ENCODE results near the gene KRTAP10-1. TPM values are rescaled to one million over a fixed set of nuclear protein-coding genes. Genes with fewer than 3 reads are reported as not detected.
"Not testable (repeated sequence)": the region's sequence is repeated elsewhere in the genome, so short reads cannot be mapped to it uniquely, and the experiment has no call there.

KRTAP10-1 gene
- total RNA-seq, 2 experiments from 2014 or later = not detected

DNA sequence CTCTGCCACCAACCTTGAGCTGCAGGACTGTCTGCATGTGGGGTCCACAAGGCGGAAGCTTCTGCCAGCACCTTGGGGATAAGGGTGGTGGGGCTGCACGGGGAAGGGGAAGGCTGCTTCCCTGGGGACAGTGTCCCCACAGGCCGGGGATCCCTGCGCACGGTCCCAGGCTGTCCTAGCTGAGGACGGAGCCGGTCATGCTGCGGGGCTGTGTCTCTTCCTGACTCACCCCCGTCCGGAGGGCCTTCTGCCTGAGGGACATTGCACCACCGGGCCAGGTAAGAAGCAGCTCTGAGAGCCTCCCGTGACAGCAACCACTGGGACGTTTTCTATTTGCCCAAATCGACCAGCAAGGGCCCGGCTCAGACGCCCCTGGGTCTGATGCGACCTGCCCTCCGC lies 29.9 kb downstream of the KRTAP10-1 start:
- H3K9me3 Mint-ChIP-seq (ENCODE audit: low read depth) = no peaks in the 10 kb centered on the region
- intact Hi-C loops (cut with DNase I, micrococcal nuclease) = loop anchor here (1.0 to 10.0 kb wide), 6 partner anchors 232 to 423 kb away; partner anchors contain the start of gene PTTG1IP (in 1 of the 2)
- peak; percentile 19 for ATAC-seq
- H3K27me3 Mint-ChIP-seq = no peaks in the 10 kb centered on the region
- H3K4me1 Mint-ChIP-seq = no peaks in the 10 kb centered on the region
- POLR2A ChIA-PET = no interaction called here
- H3K27ac Mint-ChIP-seq = no peak overlapping the region
- CTCF ChIA-PET = interaction anchor here (0.7 to 4.0 kb wide), 9 partner anchors 221 to 290 kb away, joined by 3 to 26 read pairs (median 4); no protein-coding TSS in a partner anchor
- no peaks in the 10 kb centered on the region for H3K36me3 Mint-ChIP-seq (ENCODE audit: low read depth)
- H3K4me3 Mint-ChIP-seq = no peak overlapping the region
- no peak for DNase-seq

DNA sequence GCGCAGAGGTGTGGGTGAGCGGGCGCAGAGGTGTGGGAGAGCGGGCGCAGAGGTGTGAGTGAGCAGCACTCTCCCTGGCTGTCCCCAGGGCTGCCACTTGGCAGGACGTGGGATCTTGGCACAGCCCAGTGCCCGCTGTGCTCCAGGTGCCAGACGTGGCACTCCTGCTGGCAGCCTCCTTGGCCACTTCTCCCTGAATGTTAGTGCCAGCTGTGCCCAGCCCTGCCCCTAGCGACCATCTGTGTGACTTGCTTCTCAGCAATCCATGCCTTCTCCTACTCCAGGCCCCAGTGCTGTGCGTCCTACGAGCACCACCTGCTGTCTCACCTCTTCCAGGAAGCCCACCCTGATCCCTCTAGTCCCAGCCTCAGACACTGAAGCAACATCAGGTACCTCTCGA lies 30.5 kb downstream of the KRTAP10-1 start:
- H3K9me3 Mint-ChIP-seq (ENCODE audit: low read depth) = no peaks in the 10 kb centered on the region
- no peaks in the 10 kb centered on the region for H3K27me3 Mint-ChIP-seq
- intact Hi-C loops (cut with DNase I, micrococcal nuclease) = no loop called here
- ChIA-PET CTCF (interaction anchor here (1.3 to 4.0 kb wide), 3 partner anchors 221 to 288 kb away, joined by 3 to 26 read pairs (median 4); no protein-coding TSS in a partner anchor), POLR2A (no interaction called here)
- H3K4me1 Mint-ChIP-seq = no peaks in the 10 kb centered on the region
- ATAC-seq (no peak), DNase-seq (no peak)
- H3K27ac Mint-ChIP-seq = no peak overlapping the region
- H3K4me3 Mint-ChIP-seq = no peak overlapping the region
- H3K36me3 Mint-ChIP-seq (ENCODE audit: low read depth) = no peaks in the 10 kb centered on the region

DNA sequence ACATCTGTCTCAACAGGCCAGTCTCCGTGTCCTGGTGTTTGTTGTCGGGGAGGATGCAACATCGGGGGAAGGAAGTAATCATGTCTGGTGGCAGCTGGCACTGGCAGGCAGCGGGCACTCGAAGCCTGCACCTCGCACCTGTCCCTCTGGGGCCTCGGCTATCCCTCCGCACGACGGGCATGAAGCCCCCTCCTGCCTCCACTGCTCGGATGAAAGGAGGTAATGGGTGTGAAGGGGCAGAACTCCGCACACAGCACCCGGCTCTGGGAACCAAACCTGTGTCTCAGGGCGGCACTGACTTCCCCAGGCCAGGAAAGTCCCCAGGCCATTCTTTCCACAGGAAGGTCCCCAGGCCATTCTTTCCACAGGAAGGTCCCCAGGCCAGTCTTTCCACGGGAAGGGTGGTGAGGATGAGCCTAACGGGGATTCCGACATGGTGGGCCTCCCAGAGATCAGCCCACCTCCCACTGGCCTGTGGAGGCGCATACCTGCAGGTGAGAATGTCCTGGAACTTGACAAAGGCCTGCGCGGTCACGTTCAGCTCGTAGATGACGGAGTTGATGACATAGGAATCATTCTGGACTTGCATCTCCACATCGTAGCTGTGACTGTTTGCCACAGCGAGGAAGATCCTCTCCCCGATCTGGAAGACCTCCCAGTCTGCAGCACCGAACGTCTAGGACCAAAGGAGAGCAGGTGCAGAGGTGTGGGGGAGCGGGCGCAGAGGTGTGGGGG lies 31.1 kb downstream of the KRTAP10-1 start:
- no peaks in the 10 kb centered on the region for H3K36me3 Mint-ChIP-seq (ENCODE audit: low read depth)
- ChIA-PET CTCF (interaction anchor here (4.0 kb wide), 1 partner anchor 285 kb away, joined by 26 read pairs; no protein-coding TSS in a partner anchor), POLR2A (no interaction called here)
- H3K27me3 Mint-ChIP-seq = no peaks in the 10 kb centered on the region
- H3K4me3 Mint-ChIP-seq = no peak overlapping the region
- ATAC-seq (no peak), DNase-seq (no peak)
- H3K9me3 Mint-ChIP-seq (ENCODE audit: low read depth) = no peaks in the 10 kb centered on the region
- no peak overlapping the region for H3K27ac Mint-ChIP-seq
- no peaks in the 10 kb centered on the region for H3K4me1 Mint-ChIP-seq
- intact Hi-C loops (cut with DNase I, micrococcal nuclease) = no loop called here

- DNase-seq (no peak), ATAC-seq (no peak)
- H3K9me3 Mint-ChIP-seq (ENCODE audit: low read depth) = no peaks in the 10 kb centered on the region
- no peaks in the 10 kb centered on the region for H3K4me1 Mint-ChIP-seq
- H3K27me3 Mint-ChIP-seq = no peaks in the 10 kb centered on the region
- POLR2A ChIA-PET = no interaction called here
- intact Hi-C loops (cut with DNase I, micrococcal nuclease) = no loop called here
- CTCF ChIA-PET = no interaction called here
- no peak overlapping the region for H3K27ac Mint-ChIP-seq
- no peaks in the 10 kb centered on the region for H3K36me3 Mint-ChIP-seq (ENCODE audit: low read depth)
- no peak overlapping the region for H3K4me3 Mint-ChIP-seq
Observed at GRCh38 chr21:44508426-44508710, 31.6 kb downstream of the KRTAP10-1 start.

- Mint-ChIP-seq H3K27me3 (no peaks in the 10 kb centered on the region), H3K4me1 (no peaks in the 10 kb centered on the region), H3K4me3 (no peak overlapping the region), H3K27ac (no peak overlapping the region), H3K36me3 (ENCODE audit: low read depth) (no peaks in the 10 kb centered on the region), H3K9me3 (ENCODE audit: low read depth) (no peaks in the 10 kb centered on the region)
- no peak for ATAC-seq
- ChIA-PET CTCF (interaction anchor here (1.0 kb wide), 1 partner anchor 20 kb away, joined by 3 read pairs; no protein-coding TSS in a partner anchor), POLR2A (no interaction called here)
- intact Hi-C loops (cut with DNase I, micrococcal nuclease) = no loop called here
- no peak for DNase-seq
Observed at GRCh38 chr21:44507673-44508425, 32.1 kb downstream of the KRTAP10-1 start.

DNA sequence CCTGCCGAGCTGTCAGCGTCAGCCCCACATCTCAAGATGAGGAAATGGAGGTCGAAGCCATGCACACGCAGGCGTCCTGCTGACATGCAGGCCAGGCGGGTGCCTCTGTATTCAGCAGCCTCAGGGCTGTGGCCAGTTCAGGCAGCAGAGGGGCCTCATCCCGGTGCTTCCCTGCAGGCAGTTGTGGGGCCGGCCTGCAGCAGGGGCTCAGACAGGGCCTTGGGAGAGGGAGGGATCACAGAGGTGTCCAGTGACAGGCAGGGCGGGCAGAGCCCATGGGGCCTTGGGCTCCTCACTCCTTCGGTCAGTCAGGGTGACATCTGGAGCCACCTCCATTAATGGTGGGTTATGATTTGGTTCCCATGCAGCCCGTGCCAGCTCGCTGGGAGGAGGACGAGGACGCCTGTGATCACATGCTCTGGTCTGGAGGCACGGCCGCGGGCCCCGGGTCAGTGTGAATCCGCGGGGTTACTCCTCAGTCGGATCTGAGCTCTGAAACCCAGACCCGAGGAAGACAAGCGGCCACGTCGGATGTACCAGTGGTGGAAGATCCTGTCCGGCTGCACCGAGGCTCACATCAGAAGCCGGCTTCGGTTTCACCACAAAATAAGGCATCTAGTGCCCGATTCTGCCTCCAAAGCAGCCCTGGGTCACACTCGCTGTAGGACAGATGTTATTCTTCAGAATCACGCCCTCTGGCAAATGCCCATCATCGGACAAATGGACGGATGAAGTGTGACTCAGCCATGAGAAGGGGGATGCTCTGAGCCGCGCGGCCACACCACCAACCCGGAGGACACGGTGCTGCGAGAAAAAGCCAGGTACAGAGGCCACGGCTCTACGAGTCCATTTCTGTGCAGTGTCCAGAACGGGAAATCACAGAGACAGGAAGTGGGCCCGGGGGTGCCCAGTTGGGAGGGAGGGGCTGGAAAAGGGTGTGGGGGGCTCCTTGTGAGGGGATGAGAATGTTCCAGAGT lies 33.4 kb downstream of the KRTAP10-1 start:
- intact Hi-C loops (cut with DNase I, micrococcal nuclease) = no loop called here
- ATAC-seq (no peak), DNase-seq (no peak)
- ChIA-PET POLR2A (no interaction called here), CTCF (interaction anchor here (1.0 kb wide), 1 partner anchor 19 kb away, joined by 3 read pairs; no protein-coding TSS in a partner anchor)
- H3K4me3 Mint-ChIP-seq = no peak overlapping the region
- H3K27me3 Mint-ChIP-seq = no peaks in the 10 kb centered on the region
- H3K4me1 Mint-ChIP-seq = no peaks in the 10 kb centered on the region
- no peaks in the 10 kb centered on the region for H3K36me3 Mint-ChIP-seq (ENCODE audit: low read depth)
- H3K9me3 Mint-ChIP-seq (ENCODE audit: low read depth) = no peaks in the 10 kb centered on the region
- H3K27ac Mint-ChIP-seq = no peak overlapping the region

DNA sequence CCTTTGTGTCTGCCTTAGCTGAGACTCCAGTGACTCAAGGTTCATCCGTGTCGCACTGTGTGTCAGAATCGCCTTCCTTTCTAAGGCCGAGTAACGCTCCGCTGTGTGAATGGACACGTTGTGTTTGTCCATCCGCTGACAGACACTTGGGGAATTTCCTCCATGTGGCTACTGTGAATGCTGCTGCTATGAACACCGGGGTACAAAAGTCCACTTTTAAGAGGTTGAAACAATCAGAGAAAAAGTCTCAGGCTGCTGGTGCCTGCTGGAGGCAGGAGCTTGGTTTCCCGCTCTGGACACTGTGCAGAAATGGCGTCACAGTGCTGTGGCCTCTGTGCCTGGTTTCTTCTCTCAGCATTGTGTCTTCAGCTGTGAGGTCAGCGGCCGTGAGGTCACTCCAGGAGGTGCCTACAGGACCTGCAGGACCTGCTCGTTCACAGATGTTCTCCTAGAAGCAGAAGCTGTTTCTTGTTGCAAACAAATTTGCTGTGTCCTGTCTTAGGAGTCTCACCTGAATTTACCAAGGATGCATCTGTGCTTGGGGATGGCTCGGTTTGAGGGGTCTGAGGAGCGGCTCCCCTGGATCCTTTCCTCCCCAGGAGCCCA lies 34.2 kb downstream of the KRTAP10-1 start:
- Mint-ChIP-seq H3K4me1 (no peaks in the 10 kb centered on the region), H3K36me3 (ENCODE audit: low read depth) (no peaks in the 10 kb centered on the region), H3K4me3 (no peak overlapping the region), H3K27me3 (no peaks in the 10 kb centered on the region), H3K27ac (no peak overlapping the region), H3K9me3 (ENCODE audit: low read depth) (no peaks in the 10 kb centered on the region)
- intact Hi-C loops (cut with DNase I, micrococcal nuclease) = no loop called here
- ChIA-PET POLR2A (no interaction called here), CTCF (no interaction called here)
- no peak for DNase-seq
- ATAC-seq = no peak

GRCh38 chr21:44503901-44504399 lies 36.0 kb downstream of the KRTAP10-1 start:
- Mint-ChIP-seq H3K4me1 (no peaks in the 10 kb centered on the region), H3K27ac (no peak overlapping the region), H3K36me3 (ENCODE audit: low read depth) (no peaks in the 10 kb centered on the region), H3K4me3 (no peak overlapping the region), H3K9me3 (ENCODE audit: low read depth) (no peaks in the 10 kb centered on the region), H3K27me3 (no peaks in the 10 kb centered on the region)
- intact Hi-C loops (cut with DNase I, micrococcal nuclease) = no loop called here
- CTCF ChIA-PET = interaction anchor here (0.7 to 1.2 kb wide), 3 partner anchors 9 to 222 kb away, joined by 3 to 7 read pairs (median 3); no protein-coding TSS in a partner anchor
- ATAC-seq (no peak), DNase-seq (no peak)
- POLR2A ChIA-PET = no interaction called here

DNA sequence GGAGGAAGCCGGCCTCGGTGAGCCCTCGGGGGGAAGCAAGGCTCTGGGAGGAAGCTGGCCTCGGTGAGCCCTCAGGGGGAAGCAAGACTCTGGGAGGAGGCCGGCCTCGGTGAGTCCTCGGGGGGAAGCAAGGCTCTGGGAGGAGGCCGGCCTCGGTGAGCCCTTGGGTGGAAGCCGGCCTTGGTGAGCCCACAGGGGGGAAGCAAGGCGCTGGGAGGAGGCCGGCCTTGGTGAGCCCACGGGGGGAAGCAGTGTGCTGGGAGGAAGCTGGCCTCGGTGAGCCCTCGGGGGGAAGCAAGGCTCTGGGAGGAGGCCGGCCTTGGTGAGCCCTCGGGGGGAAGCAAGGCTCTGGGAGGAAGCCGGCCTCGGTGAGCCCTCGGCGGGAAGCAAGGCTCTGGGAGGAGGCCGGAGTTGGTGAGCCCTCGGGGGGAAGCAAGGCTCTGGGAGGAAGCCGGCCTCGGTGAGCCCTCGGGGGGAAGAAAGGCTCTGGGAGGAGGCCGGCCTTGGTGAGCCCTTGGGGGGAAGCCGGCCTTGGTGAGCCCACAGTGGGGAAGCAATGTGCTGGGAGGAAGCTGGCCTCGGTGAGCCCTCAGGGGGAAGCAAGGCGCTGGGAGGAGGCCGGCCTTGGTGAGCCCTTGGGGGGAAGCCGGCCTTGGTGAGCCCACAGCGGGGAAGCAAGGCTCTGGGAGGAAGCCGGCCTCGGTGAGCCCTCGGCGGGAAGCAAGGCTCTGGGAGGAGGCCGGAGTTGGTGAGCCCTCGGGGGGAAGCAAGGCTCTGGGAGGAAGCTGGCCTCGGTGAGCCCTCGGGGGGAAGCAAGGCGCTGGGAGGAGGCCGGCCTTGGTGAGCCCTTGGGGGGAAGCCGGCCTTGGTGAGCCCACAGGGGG lies 36.7 kb downstream of the KRTAP10-1 start:
- H3K27ac Mint-ChIP-seq; ATAC-seq; H3K36me3 Mint-ChIP-seq (ENCODE audit: low read depth); H3K27me3 Mint-ChIP-seq; H3K4me1 Mint-ChIP-seq; DNase-seq; POLR2A ChIA-PET; intact Hi-C loops (cut with DNase I, micrococcal nuclease); H3K9me3 Mint-ChIP-seq (ENCODE audit: low read depth); H3K4me3 Mint-ChIP-seq: not testable (repeated sequence)
- CTCF ChIA-PET = interaction anchor here (2.1 kb wide), 1 partner anchor 290 kb away, joined by 7 read pairs; no protein-coding TSS in a partner anchor

GRCh38 chr21:44502171-44502958 lies 37.6 kb downstream of the KRTAP10-1 start:
- POLR2A ChIA-PET = no interaction called here
- ATAC-seq (no peak), DNase-seq (no peak)
- Mint-ChIP-seq H3K27me3 (no peaks in the 10 kb centered on the region), H3K9me3 (ENCODE audit: low read depth) (no peaks in the 10 kb centered on the region), H3K27ac (no peak overlapping the region), H3K4me1 (no peaks in the 10 kb centered on the region), H3K4me3 (no peak overlapping the region), H3K36me3 (ENCODE audit: low read depth) (no peaks in the 10 kb centered on the region)
- intact Hi-C loops (cut with DNase I, micrococcal nuclease) = no loop called here
- CTCF ChIA-PET = interaction anchor here (2.1 kb wide), 1 partner anchor 291 kb away, joined by 7 read pairs; no protein-coding TSS in a partner anchor

Measured in activated CD4-positive, alpha-beta T cell treated with anti-CD3 and anti-CD28 coated beads for 36 hours (primary cell).